GM23248 (cell line): ENCODE results near the gene NACC2. TPM values are rescaled to one million over a fixed set of nuclear protein-coding genes. Genes with fewer than 3 reads are reported as not detected.

Source experiments
- DNase-seq: peaks from one replicate; pipeline ENCODE4 v3.0.0-alpha.2; 2015
- H2AFZ ChIP-seq: fragments of 200-600 bp; sonication (generic); 2 replicates; pipeline ENCODE4 v1.6.1; 2016; ENCODE audit warnings: antibody characterized with exemption
- H3F3A ChIP-seq: fragments of 200-600 bp; sonication (generic); 2 replicates; pipeline ENCODE4 v1.6.1; 2016; ENCODE audit warnings: mild to moderate bottlenecking, antibody characterized with exemption, mixed run types; ENCODE audit not compliant: insufficient read depth
- H3K27ac ChIP-seq: fragments of 200-600 bp; sonication (generic); 2 replicates; pipeline ENCODE4 v1.5.1; 2016; ENCODE audit warnings: mild to moderate bottlenecking
- H3K27me3 ChIP-seq: fragments of 200-600 bp; sonication (generic); replicated peaks from 2 replicates; pipeline ENCODE4 v1.6.1; 2016; ENCODE audit warnings: mild to moderate bottlenecking; ENCODE audit not compliant: insufficient read depth
- H3K36me3 ChIP-seq: fragments of 200-600 bp; sonication (generic); 2 replicates; pipeline ENCODE4 v1.6.1; 2016; ENCODE audit warnings: low read depth, mild to moderate bottlenecking
- H3K4me1 ChIP-seq: fragments of 200-600 bp; sonication (generic); 2 replicates; pipeline ENCODE4 v1.6.1; 2016; ENCODE audit warnings: mild to moderate bottlenecking; ENCODE audit not compliant: insufficient read depth
- H3K4me2 ChIP-seq: fragments of 200-600 bp; sonication (generic); one replicate; pipeline ENCODE4 v1.6.1; 2016; ENCODE audit warnings: mild to moderate bottlenecking; ENCODE audit not compliant: unreplicated experiment
- H3K4me3 ChIP-seq: fragments of 200-600 bp; sonication (generic); 2 replicates; pipeline ENCODE4 v1.5.1; 2016; ENCODE audit warnings: mild to moderate bottlenecking
- H3K79me2 ChIP-seq: fragments of 200-600 bp; sonication (generic); 2 replicates; pipeline ENCODE4 v1.6.1; 2016; ENCODE audit warnings: mild to moderate bottlenecking; ENCODE audit not compliant: insufficient read depth
- H3K9ac ChIP-seq: fragments of 200-600 bp; sonication (generic); 2 replicates; pipeline ENCODE4 v1.6.1; 2016; ENCODE audit warnings: mild to moderate bottlenecking
- H3K9me2 ChIP-seq: fragments of 200-600 bp; sonication (generic); 2 replicates; pipeline ENCODE4 v1.6.1; 2016; ENCODE audit warnings: mixed run types, mild to moderate bottlenecking, moderate library complexity; ENCODE audit not compliant: insufficient read depth
- H3K9me3 ChIP-seq: fragments of 200-600 bp; sonication (generic); one replicate; pipeline ENCODE4 v1.6.1; 2017; ENCODE audit warnings: low read depth
- H4K20me1 ChIP-seq: fragments of 200-600 bp; sonication (generic); 2 replicates; pipeline ENCODE4 v1.6.0; 2016; ENCODE audit not compliant: insufficient read depth
- EZH2 ChIP-seq: fragments of 200-600 bp; sonication (generic); IDR thresholded peaks from 2 replicates; pipeline ENCODE4 v1.6.1; 2018; ENCODE audit warnings: antibody characterized with exemption, mild to moderate bottlenecking; ENCODE audit not compliant: insufficient read depth, poor library complexity, severe bottlenecking
- EZH2phosphoT487 ChIP-seq: fragments of 200-600 bp; sonication (generic); IDR thresholded peaks from 2 replicates; pipeline ENCODE4 v1.6.1; 2018; ENCODE audit warnings: antibody characterized with exemption, moderate library complexity, mild to moderate bottlenecking, low read depth; ENCODE audit not compliant: insufficient read depth
- WGBS, 2 experiments: methylation state at CpG; one replicate each; pipeline ENCODE4 v1.1.6; 2015 to 2017; ENCODE audit warnings: low lambda C conversion rate in 2 of 2, low coverage in 1 of 2; ENCODE audit errors: missing lambda C conversion rate in 2 of 2; 5-methylcytosine and 5-hydroxymethylcytosine counted together
- in situ Hi-C: fragments of 300-500 bp; cut with MboI; formaldehyde crosslinking; loops from 2 replicates; pipeline ENCODE4 v1.15.0; 2020
- polyA plus RNA-seq: library from polyadenylated mRNA; unstranded; fragments of >200 nt; fragmentation: Nextera tagmentation; extraction: Ambion mirVana; gene quantifications from 2 replicates; pipeline ENCODE4 v1.2.1, GENCODE V29; 2016
- total RNA-seq: library from RNA; depleted of rRNA; stranded (reverse); fragments of >200 nt; shearing (Covaris generic); gene quantifications from 2 replicates; pipeline ENCODE4 v1.2.3, GENCODE V29; 2014

NACC2 gene
- total and polyA plus RNA-seq, 2 experiments from 2014 or later, result 5.3 to 30.7 TPM

DNA sequence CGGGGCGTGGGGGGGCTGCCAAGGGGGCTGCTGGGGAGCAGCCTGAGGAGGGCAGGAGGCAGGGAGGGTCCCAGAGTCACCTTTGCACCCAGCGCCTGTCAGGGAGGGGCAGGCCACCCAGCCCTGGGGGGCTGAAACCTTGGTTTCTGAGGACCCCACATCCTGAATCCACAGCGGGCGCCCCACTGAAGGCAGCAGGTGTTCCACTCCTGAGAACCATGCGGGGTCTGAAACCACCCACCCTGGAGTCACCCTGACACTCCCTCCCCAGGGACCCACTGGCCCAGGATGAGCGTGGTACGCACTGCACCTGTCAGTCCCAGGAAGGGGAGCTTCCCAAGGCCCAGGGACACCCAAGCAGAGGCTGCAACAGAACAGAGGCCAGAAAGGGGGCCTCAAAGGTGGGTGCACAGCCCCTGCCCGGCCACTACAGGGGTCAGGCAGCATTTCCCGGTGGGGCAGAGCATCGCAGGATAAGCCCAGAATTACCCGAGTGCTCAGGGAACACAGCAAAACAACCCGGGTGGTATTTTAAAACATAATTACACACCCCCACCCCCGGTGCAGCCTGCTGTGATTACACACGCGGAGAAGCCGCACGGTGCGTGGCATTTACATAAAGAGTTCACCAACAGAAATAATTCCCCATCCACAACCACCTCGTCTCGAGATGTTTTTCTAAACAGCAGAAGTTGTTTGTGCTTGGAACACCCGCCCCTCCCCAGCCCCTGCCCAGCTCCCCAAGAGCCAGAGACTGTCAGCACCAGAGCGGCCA is 76.6 kb downstream of the NACC2 start:
- H3K9ac ChIP-seq, result no peak overlapping the region
- in situ Hi-C loops, result no loop called here
- H3K9me3 ChIP-seq, result no peaks in the 10 kb centered on the region
- no peaks in the 10 kb centered on the region for H3K9me2 ChIP-seq
- H3K4me1 ChIP-seq, result no peaks in the 10 kb centered on the region
- no peak overlapping the region for H3K4me2 ChIP-seq
- H2AFZ ChIP-seq, result no peak overlapping the region
- WGBS, 2 experiments, result 93% methylated on average over 18 to 23 of the region's 23 CpGs
- peaks cover 59% of the 10 kb centered on the region for H3K79me2 ChIP-seq
- TF ChIP-seq EZH2 (no peak), EZH2phosphoT487 (no peak)
- H3K27me3 ChIP-seq, result no peaks in the 10 kb centered on the region
- H3K27ac ChIP-seq, result no peak overlapping the region
- H3F3A ChIP-seq, result no peaks in the 10 kb centered on the region
- H4K20me1 ChIP-seq, result peaks cover 4% of the 10 kb centered on the region; the same call in 1 of the 2 replicates
- no peak overlapping the region for H3K4me3 ChIP-seq
- no peaks in the 10 kb centered on the region for H3K36me3 ChIP-seq
- DNase-seq, result no peak

DNA sequence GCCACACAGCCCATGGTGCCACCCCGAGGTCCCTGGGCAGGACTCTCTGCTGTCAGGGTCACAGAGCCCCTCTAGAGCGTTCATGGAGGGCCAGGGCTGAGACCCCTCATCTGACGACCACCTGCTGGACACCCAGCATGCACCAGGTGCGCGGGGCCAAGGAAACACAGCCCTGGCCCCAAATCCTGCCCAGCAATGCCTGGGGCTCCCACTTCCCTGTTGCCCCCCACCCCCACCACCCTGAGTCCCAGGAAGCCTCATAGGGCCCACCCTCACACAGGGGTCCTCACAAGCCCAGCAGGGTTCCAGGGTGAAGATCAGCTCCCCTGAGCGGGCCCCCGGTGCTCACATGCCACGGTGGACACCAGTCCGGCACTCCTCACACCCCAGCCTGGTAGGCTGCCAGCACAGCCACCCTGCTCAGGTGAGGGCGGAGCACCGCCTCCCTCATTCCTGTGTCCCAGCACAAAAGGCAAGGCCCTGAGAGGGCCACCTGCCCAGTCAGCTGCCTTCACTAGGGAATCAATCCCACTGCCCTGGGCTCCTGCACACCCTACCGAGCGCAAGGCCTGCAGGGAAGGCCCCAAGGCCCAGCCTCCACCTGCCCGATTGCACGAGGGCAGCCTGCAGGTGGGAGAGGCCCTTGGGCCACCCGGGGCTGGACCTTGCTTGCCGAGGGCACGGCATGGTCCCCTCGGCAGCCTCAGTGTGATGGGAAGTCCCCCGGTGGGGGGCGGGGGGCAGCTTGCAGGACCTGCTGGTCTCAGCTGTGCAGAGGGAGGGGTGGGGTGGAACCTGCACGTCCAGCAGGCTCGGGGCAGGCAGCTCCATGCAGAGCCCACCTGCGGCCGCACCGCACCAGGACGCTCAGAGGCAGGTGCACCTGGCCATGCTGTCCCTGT is 77.5 kb downstream of the NACC2 start:
- no peaks in the 10 kb centered on the region for H3K9me2 ChIP-seq
- no peak overlapping the region for H3K4me3 ChIP-seq
- no peaks in the 10 kb centered on the region for H3K27me3 ChIP-seq
- H3K79me2 ChIP-seq, result peaks cover 59% of the 10 kb centered on the region
- in situ Hi-C loops, result no loop called here
- no peak overlapping the region for H3K9ac ChIP-seq
- no peak overlapping the region for H3K27ac ChIP-seq
- no peaks in the 10 kb centered on the region for H3K9me3 ChIP-seq
- TF ChIP-seq EZH2phosphoT487 (no peak), EZH2 (no peak)
- H3K4me2 ChIP-seq, result no peak overlapping the region
- H3K4me1 ChIP-seq, result no peaks in the 10 kb centered on the region
- H4K20me1 ChIP-seq, result 0 out of 2 replicates have a peak, but pooled peaks cover 4% of the 10 kb centered on the region
- no peak for DNase-seq
- H3K36me3 ChIP-seq, result no peaks in the 10 kb centered on the region
- H3F3A ChIP-seq, result no peaks in the 10 kb centered on the region
- WGBS, 2 experiments, result 89 to 90% methylated on average over 19 to 26 of the region's 27 CpGs
- H2AFZ ChIP-seq, result no peak overlapping the region

DNA sequence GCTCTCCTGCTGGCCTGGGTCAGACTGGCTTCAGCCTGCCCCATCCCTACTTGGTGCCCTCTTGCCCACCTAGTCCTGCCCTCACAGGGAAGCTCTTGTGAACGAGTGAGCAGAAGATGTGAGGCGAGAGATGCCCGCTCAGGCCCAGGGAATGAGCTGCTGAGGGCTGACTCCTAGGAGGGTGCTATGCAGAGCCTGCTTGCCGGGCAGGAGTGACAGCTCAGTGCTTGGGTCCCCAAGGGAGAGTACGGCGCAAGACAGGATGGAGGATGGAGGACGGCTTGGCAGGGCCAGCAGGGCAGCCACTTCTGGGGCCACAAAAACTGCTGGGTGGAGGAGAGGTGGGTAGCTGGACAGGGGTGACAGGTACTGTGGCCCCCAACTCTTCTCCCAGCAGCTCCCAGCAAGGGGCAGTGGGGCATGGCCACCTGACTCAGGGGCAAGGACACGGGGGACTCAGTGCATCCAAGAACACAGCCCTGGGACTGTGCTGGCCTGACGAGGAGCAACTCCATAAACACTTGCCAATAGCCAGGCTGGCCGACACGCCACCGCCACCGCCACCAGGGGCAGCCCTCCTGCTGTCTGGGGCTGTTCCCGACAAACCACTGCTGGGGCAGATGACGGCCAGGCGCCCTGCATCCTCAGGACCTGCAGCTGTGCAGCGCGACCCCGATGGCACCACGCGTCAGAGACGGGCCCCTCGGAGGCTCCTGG is 78.4 kb downstream of the NACC2 start:
- DNase-seq, result no peak
- H3K4me3 ChIP-seq, result no peak overlapping the region
- in situ Hi-C loops, result no loop called here
- H3K9me3 ChIP-seq, result no peaks in the 10 kb centered on the region
- no peak overlapping the region for H2AFZ ChIP-seq
- no peaks in the 10 kb centered on the region for H3F3A ChIP-seq
- no peaks in the 10 kb centered on the region for H3K27me3 ChIP-seq
- H3K9ac ChIP-seq, result no peak overlapping the region
- no peak for TF ChIP-seq EZH2
- TF ChIP-seq EZH2phosphoT487, result no peak
- no peak overlapping the region for H3K4me2 ChIP-seq
- peaks cover 53% of the 10 kb centered on the region for H3K79me2 ChIP-seq
- no peaks in the 10 kb centered on the region for H3K4me1 ChIP-seq
- 0 out of 2 replicates have a peak, but pooled peaks cover 4% of the 10 kb centered on the region for H4K20me1 ChIP-seq
- no peaks in the 10 kb centered on the region for H3K36me3 ChIP-seq
- no peaks in the 10 kb centered on the region for H3K9me2 ChIP-seq
- WGBS, 2 experiments, result 94% methylated on average over 23 of the region's 23 CpGs
- H3K27ac ChIP-seq, result no peak overlapping the region
